HG03039 (cell line): Measurements from ENCODE around the gene SKOR2.

Experiments used
- ATAC-seq: cut with Tn5 transposase; IDR thresholded peaks from one replicate; pipeline ENCODE4 v1.9.1; 2021; ENCODE audit warnings: mild to moderate bottlenecking, moderate library complexity; ENCODE audit not compliant: unreplicated experiment

SKOR2 gene

GRCh38 chr18:47260120-47260923 lies 8.9 kb upstream of the SKOR2 start:
- ATAC-seq, result no peak

GRCh38 chr18:47254341-47254939 lies 3.0 kb upstream of the SKOR2 start:
- ATAC-seq, result no peak

DNA sequence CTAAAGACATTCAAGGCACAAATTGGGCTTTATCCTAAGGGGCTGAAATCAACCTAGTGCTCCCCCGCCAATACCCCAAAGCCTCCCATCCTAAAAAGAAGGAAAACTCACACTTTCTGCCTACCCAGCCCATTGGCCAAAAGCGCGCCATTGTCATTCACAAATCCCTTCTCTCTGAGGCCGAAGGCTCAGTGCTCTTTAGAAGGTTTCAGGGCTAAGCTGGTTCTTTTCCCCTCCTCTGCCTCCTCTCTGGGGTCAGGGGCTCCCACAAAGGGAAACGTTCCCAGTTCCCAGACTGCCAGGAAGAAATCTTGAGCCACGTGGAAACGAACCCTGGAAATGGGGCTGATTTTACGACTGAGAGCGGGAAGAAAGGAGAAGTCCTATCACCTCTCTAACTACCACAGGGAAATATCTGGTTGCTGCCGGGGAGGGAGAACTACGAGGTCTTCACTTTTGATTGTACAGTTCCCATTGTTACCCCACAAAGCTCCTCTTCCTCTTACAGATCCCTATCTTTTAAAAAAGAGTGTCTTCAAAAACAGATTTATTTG lies 1.7 kb upstream of the SKOR2 start:
- ATAC-seq, result no peak

DNA sequence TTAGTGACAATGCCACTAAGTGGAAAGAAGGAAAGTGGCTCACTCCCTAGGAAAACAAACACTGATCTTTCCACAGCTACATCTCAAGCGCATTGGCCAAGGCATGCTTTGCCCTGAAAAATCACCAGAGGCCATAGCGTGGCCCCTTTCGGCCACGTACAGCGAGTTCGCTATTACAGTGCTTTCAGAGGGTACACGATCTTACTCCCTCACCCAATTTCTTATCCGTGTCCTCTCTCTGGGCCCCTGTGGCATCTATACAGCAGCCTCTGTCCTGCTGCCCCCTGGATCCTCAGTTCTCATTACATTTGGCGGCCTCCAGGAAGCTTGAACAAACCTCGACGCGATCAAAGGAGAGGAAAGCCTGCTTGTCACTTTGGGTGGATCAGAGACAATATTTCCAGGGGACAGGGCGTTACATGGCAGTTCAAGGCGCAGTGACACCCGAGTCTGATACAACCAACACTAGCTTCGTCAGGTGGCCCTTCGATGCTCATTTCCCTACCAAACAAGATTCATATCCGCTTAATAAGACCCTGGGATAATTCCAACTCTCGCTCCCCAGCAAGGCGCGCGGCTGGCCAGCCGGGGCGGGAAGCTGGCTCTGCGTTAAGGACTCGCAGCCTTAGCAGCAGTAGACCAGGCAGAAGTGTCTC lies 941 bp downstream of the SKOR2 start:
- ATAC-seq, result no peak

GRCh38 chr18:47249314-47249981 lies 2.0 kb downstream of the SKOR2 start:
- ATAC-seq, result no peak

DNA sequence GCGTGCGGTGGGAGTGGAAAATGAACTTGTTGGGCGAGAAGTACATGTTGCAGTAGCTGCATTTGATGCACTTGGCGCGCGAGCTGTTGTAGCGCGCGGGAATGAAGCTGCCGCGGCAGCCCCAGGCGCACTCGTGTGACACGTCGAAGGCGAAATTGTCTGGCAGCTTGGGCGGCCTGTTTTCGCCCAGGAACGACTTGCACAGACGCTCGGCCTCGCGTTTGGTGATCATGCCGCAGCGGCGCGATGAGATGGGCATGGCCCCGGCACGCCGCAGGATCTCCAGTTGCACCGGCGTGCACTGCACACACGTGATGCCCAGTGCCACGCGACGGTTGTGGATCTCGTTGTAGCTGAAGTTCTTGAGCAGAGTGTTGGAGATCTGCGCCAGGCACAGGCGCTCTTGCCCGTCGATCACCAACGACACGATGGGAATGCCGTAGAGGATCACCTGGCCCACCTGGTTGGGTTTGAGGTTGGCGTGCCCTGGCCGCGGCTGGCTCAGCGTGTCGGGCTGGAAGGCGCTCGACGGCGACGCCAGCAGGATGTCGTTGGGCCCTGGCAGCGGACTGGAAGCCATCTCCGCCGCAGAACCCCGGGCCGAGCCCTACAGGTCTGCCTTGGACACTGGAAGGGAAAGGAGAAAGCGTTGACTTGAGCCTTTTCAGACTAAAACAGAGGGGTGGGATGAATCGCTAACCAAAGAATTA lies 2.7 kb downstream of the SKOR2 start:
- ATAC-seq, result no peak

DNA sequence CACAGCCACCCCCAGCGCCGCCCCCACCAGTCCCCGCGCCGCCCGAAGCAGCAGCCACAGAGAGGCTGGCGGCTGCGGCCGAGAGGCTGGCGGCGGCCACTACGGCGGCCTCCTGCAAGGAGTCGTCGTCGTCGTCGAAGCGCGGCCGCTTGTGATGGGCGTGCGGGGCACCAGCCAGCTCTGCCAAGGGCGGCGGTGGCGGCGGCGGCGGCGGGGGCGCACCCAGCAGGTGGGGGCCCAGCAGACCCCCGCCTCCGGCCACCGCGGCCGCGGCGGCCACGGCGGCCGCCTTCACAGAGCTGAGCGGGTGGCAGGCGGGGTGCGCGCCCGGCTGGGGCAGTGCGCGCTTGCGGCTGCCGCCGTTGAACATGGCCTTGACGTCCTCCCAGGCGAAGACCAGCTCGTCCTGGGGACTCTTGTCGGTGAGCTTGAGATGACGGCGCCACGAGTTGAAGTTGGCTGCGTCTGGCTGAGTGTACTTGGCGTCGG lies 3.3 kb downstream of the SKOR2 start:
- ATAC-seq, result no peak

GRCh38 chr18:47247416-47248114 lies 3.9 kb downstream of the SKOR2 start:
- no peak for ATAC-seq

DNA sequence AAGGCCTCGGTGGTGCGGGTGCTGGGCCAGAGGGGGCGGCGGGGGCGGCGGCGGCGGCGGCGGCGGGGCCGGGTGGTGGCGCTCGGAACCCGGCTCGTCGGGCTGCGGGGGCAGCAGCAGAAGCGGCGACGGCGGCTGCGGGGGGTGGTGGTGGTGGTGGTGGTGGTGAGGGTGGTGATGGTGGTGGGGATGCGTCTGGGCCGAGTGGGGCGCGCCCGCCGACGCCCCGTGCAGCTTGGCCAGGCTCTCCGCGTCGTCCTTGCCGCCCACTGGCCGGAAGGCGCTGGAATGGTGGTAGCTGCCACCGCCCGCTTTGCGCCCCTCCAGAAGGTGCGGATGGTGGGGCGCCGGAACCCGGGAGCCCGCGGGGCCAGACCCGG lies 4.4 kb downstream of the SKOR2 start:
- ATAC-seq, result no peak

- no peak for ATAC-seq
Observed at GRCh38 chr18:47246027-47246971, 5.2 kb downstream of the SKOR2 start.

GRCh38 chr18:47244086-47244485 lies 7.4 kb downstream of the SKOR2 start:
- ATAC-seq, result no peak

GRCh38 chr18:47235096-47235495 lies 16.4 kb downstream of the SKOR2 start:
- ATAC-seq, result no peak

DNA sequence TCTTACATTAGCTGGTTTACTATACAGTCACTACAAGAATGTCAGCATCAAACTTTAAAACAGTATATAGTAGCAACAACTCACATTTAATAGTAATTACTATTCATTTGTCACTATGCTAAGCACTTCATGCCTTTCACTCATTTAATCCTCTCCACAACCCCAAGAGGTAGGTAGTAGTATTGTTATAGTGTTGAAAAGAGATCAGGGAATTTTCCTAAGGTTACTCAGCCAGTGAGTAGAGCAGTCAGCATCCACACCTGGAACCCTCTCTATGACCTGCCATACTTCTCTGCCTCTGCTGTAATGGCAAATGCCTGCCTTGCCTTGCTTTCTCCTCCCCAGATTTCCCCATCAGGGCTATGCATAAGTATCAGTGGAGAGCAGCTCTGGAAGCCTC lies 24.8 kb downstream of the SKOR2 start:
- no peak for ATAC-seq

GRCh38 chr18:47215554-47216138 lies 35.8 kb downstream of the SKOR2 start:
- ATAC-seq, result no peak

DNA sequence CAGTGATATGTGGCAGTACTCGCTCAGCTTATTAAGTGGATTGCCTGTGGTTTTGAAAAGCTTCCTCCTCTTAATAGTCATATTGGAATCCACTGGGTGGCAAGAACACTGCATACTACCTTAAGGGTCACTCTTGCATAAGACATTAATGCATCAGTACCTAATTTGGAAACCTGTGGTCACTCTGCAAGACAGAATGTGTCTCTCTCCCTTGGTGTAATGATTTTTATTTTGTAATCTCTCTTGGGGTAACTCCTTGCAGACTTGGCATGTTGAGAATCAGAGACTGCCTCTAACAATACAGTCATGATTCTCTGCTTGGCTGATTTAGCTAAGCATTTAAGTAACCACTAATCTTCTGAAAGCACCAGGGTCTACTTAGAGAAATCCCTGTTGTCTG lies 42.3 kb downstream of the SKOR2 start:
- no peak for ATAC-seq

GRCh38 chr18:47206945-47207637 lies 44.4 kb downstream of the SKOR2 start:
- ATAC-seq, result no peak

GRCh38 chr18:47204908-47205522 lies 46.4 kb downstream of the SKOR2 start:
- ATAC-seq, result no peak
